ENCODE data around the gene DCAF11. TPM values are rescaled to one million over a fixed set of nuclear protein-coding genes. Genes with fewer than 3 reads are reported as not detected.

The DCAF11 gene
- total RNA-seq, 1 donor from 2014 or later: 83.5 TPM

GRCh38 chr14:24077086-24077485 is 37.5 kb upstream of the DCAF11 start:
- DNase-seq (ENCODE audit: low read depth) (no peak), FAIRE-seq (no peak)
- Histone ChIP-seq H3K36me3 (ENCODE audit: control insufficient read depth, insufficient read depth, low read length) (no peaks in the 10 kb centered on the region), H3K27me3 (ENCODE audit: control insufficient read depth, insufficient read depth, low read length) (peaks cover 7% of the 10 kb centered on the region), H3K4me3 (ENCODE audit: low read depth, low read length) (no peak overlapping the region)
- no peak for TF ChIP-seq CTCF (IDR thresholded peaks at IDR 0.05; ENCODE audit: insufficient read depth, low read length, severe bottlenecking)

- DNase-seq (ENCODE audit: low read depth) (no peak), FAIRE-seq (peak; percentile 88)
- Histone ChIP-seq H3K27me3 (ENCODE audit: control insufficient read depth, insufficient read depth, low read length) (peaks cover 8% of the 10 kb centered on the region), H3K4me3 (ENCODE audit: low read depth, low read length) (no peak overlapping the region), H3K36me3 (ENCODE audit: control insufficient read depth, insufficient read depth, low read length) (no peaks in the 10 kb centered on the region)
- TF ChIP-seq CTCF (IDR thresholded peaks at IDR 0.05; ENCODE audit: insufficient read depth, low read length, severe bottlenecking): no peak
Measured at GRCh38 chr14:24078146-24078545, 36.4 kb upstream of the DCAF11 start.

DNA sequence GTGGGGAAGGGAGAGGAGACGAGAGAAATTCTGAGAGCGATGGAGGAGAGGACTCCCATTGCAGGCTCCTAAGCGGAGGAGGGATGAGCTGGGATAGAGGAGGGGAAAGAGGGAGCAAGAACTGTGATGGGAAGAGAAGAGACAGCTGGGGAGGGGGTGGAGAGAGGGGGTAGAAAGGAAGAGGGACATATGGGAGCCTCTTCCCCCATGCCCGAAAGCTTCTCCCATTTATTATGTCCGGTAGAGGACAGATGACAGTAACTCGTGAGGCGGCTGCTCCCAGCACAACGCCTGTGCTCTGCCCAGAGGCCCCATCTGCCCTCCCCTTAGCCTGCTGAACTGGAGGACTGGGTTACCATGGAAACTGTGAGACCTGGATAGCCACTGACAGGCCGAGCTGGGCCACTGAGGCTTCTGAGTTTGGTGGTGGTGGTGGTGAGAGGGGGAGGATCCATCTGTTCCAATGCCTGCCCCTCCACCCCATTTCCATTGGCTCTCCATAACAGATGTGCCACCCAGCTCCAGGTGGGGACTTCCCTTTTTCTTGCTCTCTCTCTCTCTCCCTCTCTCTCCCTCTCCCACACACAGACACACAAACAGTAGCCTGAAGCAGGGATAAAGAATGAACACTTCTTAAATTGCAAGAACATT is 35.0 kb upstream of the DCAF11 start:
- H3K4me3 ChIP-seq (ENCODE audit: low read depth, low read length): no peak overlapping the region
- FAIRE-seq: no peak
- no peak for DNase-seq (ENCODE audit: low read depth)

GRCh38 chr14:24080142-24080530 is 34.4 kb upstream of the DCAF11 start:
- FAIRE-seq (no peak), DNase-seq (ENCODE audit: low read depth) (no peak)
- TF ChIP-seq CTCF (IDR thresholded peaks at IDR 0.05; ENCODE audit: insufficient read depth, low read length, severe bottlenecking): no peak

More for the DNA sequence above, 35.0 kb upstream of the DCAF11 start:
- Histone ChIP-seq H3K27me3 (ENCODE audit: control insufficient read depth, insufficient read depth, low read length) (peaks cover 8% of the 10 kb centered on the region), H3K36me3 (ENCODE audit: control insufficient read depth, insufficient read depth, low read length) (no peaks in the 10 kb centered on the region)
- TF ChIP-seq CTCF (IDR thresholded peaks at IDR 0.05; ENCODE audit: insufficient read depth, low read length, severe bottlenecking): no peak

DNA sequence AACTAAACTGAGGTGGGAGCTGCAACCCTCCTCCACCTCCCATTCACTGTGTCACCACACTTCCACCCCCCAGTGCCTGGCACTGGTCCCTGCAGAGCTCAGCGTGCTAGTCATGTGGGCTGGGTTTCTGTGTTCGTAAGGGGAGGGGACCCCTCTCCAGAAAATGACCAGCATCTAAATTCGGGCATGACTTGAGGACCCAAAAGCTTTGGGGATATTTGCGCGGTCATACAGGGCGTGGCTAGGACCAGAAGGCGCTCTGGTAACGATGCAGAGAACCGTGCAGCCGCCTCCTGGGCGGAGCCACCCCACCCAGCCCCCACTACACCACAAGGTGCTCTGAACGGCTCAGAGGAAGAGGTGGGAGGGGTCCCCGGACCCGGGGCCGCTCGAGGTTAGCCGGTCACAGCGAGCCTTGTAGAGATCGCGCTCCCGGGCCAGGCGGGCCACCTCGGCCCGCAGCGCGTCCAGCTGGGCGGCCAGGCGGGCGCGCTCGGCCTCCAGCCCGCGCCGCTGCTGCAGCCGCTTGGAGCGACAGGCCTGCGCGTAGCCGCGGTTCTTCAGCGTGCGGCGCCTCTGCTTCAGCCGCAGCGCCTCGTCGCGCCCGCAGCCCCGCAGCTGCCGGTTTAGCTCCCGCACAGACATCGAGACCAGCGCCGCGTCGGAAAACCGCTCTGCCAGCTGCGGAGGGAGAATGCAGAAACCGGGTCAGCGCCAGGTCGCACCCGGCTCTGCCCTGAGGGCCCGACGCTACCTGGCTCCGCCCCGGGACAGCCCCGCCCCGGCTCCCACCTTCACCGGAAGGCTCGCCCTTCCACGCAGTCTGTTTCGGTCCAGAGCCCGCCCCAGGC is 33.5 kb upstream of the DCAF11 start:
- peak overlapping the region; percentile 45 for H3K4me3 ChIP-seq (ENCODE audit: low read depth, low read length)
- no peak for FAIRE-seq
- H3K27me3 ChIP-seq (ENCODE audit: control insufficient read depth, insufficient read depth, low read length): peaks cover 8% of the 10 kb centered on the region
- peak; percentile 28 for DNase-seq (ENCODE audit: low read depth)
- H3K36me3 ChIP-seq (ENCODE audit: control insufficient read depth, insufficient read depth, low read length): no peaks in the 10 kb centered on the region
- TF ChIP-seq CTCF (IDR thresholded peaks at IDR 0.05; ENCODE audit: insufficient read depth, low read length, severe bottlenecking): no peak

More at GRCh38 chr14:24080142-24080530, 34.4 kb upstream of the DCAF11 start:
- H3K36me3 ChIP-seq (ENCODE audit: control insufficient read depth, insufficient read depth, low read length): no peaks in the 10 kb centered on the region
- H3K4me3 ChIP-seq (ENCODE audit: low read depth, low read length): no peak overlapping the region
- H3K27me3 ChIP-seq (ENCODE audit: control insufficient read depth, insufficient read depth, low read length): peaks cover 8% of the 10 kb centered on the region

Measured in bronchial epithelial cell (primary cell).